HG03354 (cell line): ENCODE measurements around the gene OR52E8.

Source experiments
- ATAC-seq: cut with Tn5 transposase; IDR thresholded peaks from one replicate; pipeline ENCODE4 v1.9.1; 2021; ENCODE audit warnings: mild to moderate bottlenecking; ENCODE audit not compliant: unreplicated experiment, poor library complexity, severe bottlenecking

Gene OR52E8

GRCh38 chr11:5857590-5857989 lies at the start of gene OR52E8:
Gene OR52E8 (minus strand): TSS chr11:5857690. CDS start chr11:5857690, 0 bp downstream.
- no peak for ATAC-seq

GRCh38 chr11:5899534-5899933 lies 42.0 kb upstream of the OR52E8 start:
- no peak for ATAC-seq

GRCh38 chr11:5892908-5893307 lies 35.4 kb upstream of the OR52E8 start, which contains the start of gene OR52E5:
Gene OR52E5 (plus strand): TSS chr11:5893208. CDS start chr11:5900777, 7,569 bp downstream.
- ATAC-seq: no peak

GRCh38 chr11:5891216-5891800 lies 33.8 kb upstream of the OR52E8 start:
- no peak for ATAC-seq

- no peak for ATAC-seq
Measured at GRCh38 chr11:5887661-5888060, 30.2 kb upstream of the OR52E8 start.

- no peak for ATAC-seq
Measured at GRCh38 chr11:5887172-5887571, 29.7 kb upstream of the OR52E8 start.

- no peak for ATAC-seq
Measured at GRCh38 chr11:5881756-5882155, 24.3 kb upstream of the OR52E8 start.

GRCh38 chr11:5880329-5880728 lies 22.8 kb upstream of the OR52E8 start, which contains the start of gene OR52E4:
Gene OR52E4 (plus strand): TSS chr11:5880629. CDS start chr11:5884293, 3,664 bp downstream.
- ATAC-seq: no peak

GRCh38 chr11:5878564-5878963 lies 21.1 kb upstream of the OR52E8 start:
- no peak for ATAC-seq

- ATAC-seq: no peak
Measured at GRCh38 chr11:5865826-5866225, 8.3 kb upstream of the OR52E8 start.

GRCh38 chr11:5851002-5851401 lies 6.5 kb downstream of the OR52E8 start:
- ATAC-seq: no peak

- no peak for ATAC-seq
Measured at GRCh38 chr11:5847711-5848110, 9.8 kb downstream of the OR52E8 start.

- no peak for ATAC-seq
Measured at GRCh38 chr11:5846701-5847100, 10.8 kb downstream of the OR52E8 start.

- no peak for ATAC-seq
Measured at GRCh38 chr11:5841797-5842196, 15.7 kb downstream of the OR52E8 start, which contains the start of gene OR52E6. Gene OR52E6 (minus strand): TSS chr11:5841897. CDS start chr11:5841897, 0 bp downstream.

- no peak for ATAC-seq
Measured at GRCh38 chr11:5837695-5838094, 19.8 kb downstream of the OR52E8 start.

GRCh38 chr11:5833446-5833845 lies 24.0 kb downstream of the OR52E8 start:
- no peak for ATAC-seq

- no peak for ATAC-seq
Measured at GRCh38 chr11:5831196-5831829, 26.2 kb downstream of the OR52E8 start.

GRCh38 chr11:5818245-5818886 lies 39.1 kb downstream of the OR52E8 start:
- ATAC-seq: peak; percentile 65

- no peak for ATAC-seq
Measured at GRCh38 chr11:5815534-5815933, 42.0 kb downstream of the OR52E8 start.

GRCh38 chr11:5809905-5810795 lies 47.3 kb downstream of the OR52E8 start:
- ATAC-seq: no peak
